Endothelial cell of umbilical vein (primary cell): ENCODE data around the gene EXT2. TPM values are rescaled to one million over a fixed set of nuclear protein-coding genes. Genes with fewer than 3 reads are reported as not detected.

Experiments
- BruUV-seq: library from RNA; stranded (reverse); fragments of 400-500 nt; replicated peaks from 2 replicates; lab custom pipeline; 2021; lab: Mats Ljungman, UMichigan
- CTCF ChIA-PET: fragments of 300-600, 350-600 bp; sonication (Branson Sonifier 250); formaldehyde crosslinking; loops from one replicate; lab custom pipeline; 2021; ENCODE audit warnings: antibody characterized with exemption, inconsistent platforms; lab: Charles Lee
- POLR2A ChIA-PET: fragments of 300-600, 350-600 bp; sonication (Branson Sonifier 250); formaldehyde crosslinking; loops from one replicate; lab custom pipeline; 2021; ENCODE audit warnings: antibody characterized with exemption, inconsistent platforms; lab: Charles Lee
- DNase-seq: peaks from one replicate; pipeline ENCODE4 v3.0.0-alpha.2; 2011; ENCODE audit warnings: low read depth, low spot score
- FAIRE-seq: peaks from 2 replicates; lab custom pipeline; 2011; peaks lifted over from hg19 to GRCh38; lab: Jason Lieb, UNC
- H2AFZ ChIP-seq: 2 replicates; pipeline ENCODE4 v1.6.0; 2012; ENCODE audit warnings: low read depth, low read length, control low read depth, inconsistent platforms
- H3K27ac ChIP-seq: 2 replicates; pipeline ENCODE4 v1.5.1; 2011; ENCODE audit warnings: low read depth, mild to moderate bottlenecking, control low read depth, low read length, moderate library complexity; ENCODE audit not compliant: insufficient read depth
- H3K27me3 ChIP-seq, 2 experiments: 2 replicates each; pipeline versions ENCODE4 v1.6.0 to v1.6.1; 2011; ENCODE audit warnings: low read length in 2 of 2, mixed read lengths in 1 of 2; ENCODE audit not compliant: control insufficient read depth in 2 of 2, insufficient read depth in 2 of 2
- H3K36me3 ChIP-seq, 2 experiments: 2 replicates in 1 of 2; 3 replicates in 1 of 2; pipeline ENCODE4 v1.5.1; 2011; ENCODE audit warnings: low read length in 2 of 2, mild to moderate bottlenecking in 1 of 2, moderate library complexity in 1 of 2; ENCODE audit not compliant: control insufficient read depth in 2 of 2, insufficient read depth in 2 of 2; ENCODE audit errors: extremely low read depth in 1 of 2
- H3K4me1 ChIP-seq: 3 replicates; pipeline ENCODE4 v1.5.1; 2011; ENCODE audit warnings: mild to moderate bottlenecking, low read length; ENCODE audit not compliant: control insufficient read depth, insufficient read depth; ENCODE audit errors: extremely low read depth
- H3K4me2 ChIP-seq: 2 replicates; pipeline ENCODE4 v1.6.1; 2011; ENCODE audit warnings: low read length, control low read depth, mixed read lengths; ENCODE audit not compliant: insufficient read depth
- H3K4me3 ChIP-seq, 3 experiments: fragments of 200-600 bp in 1 of 3; sonication (generic), shearing (Covaris generic) in 1 of 3; replicated peaks in 1 of 3; 2 replicates each; pipeline ENCODE4 v1.5.1; 2011 to 2016; ENCODE audit warnings: control low read depth in 3 of 3, low read length in 3 of 3, mild to moderate bottlenecking in 2 of 3, inconsistent platforms in 1 of 3, low read depth in 1 of 3, moderate library complexity in 1 of 3; ENCODE audit not compliant: insufficient read depth in 1 of 3
- H3K79me2 ChIP-seq: 2 replicates; pipeline ENCODE4 v1.6.0; 2012; ENCODE audit warnings: low read length, inconsistent platforms; ENCODE audit not compliant: control insufficient read depth, insufficient read depth
- H3K9ac ChIP-seq: replicated peaks from 2 replicates; pipeline ENCODE3; 2011; ENCODE audit warnings: low read length, control low read depth; ENCODE audit not compliant: insufficient read depth; ENCODE audit errors: extremely low read depth
- H3K9me1 ChIP-seq: replicated peaks from 3 replicates; pipeline ENCODE4 v1.6.0; 2011; ENCODE audit warnings: mild to moderate bottlenecking, low read length; ENCODE audit not compliant: control insufficient read depth, insufficient read depth; ENCODE audit errors: extremely low read depth
- H3K9me3 ChIP-seq: replicated peaks from 2 replicates; pipeline ENCODE4 v1.5.1; 2012; ENCODE audit warnings: low read length, inconsistent platforms; ENCODE audit not compliant: control insufficient read depth, insufficient read depth
- H4K20me1 ChIP-seq: replicated peaks from 2 replicates; pipeline ENCODE3; 2011; ENCODE audit warnings: mild to moderate bottlenecking, low read length; ENCODE audit not compliant: control insufficient read depth, insufficient read depth; ENCODE audit errors: extremely low read depth
- CTCF ChIP-seq, 2 donors: IDR thresholded peaks; 1 replicate in 1 of 2; 2 replicates in 1 of 2; pipeline ENCODE4 v1.5.1; 2011; ENCODE audit warnings: low read length in 2 of 2, mild to moderate bottlenecking in 2 of 2, moderate library complexity in 2 of 2, control low read depth in 1 of 2, inconsistent platforms in 1 of 2, low read depth in 1 of 2; ENCODE audit not compliant: insufficient read depth in 1 of 2; ENCODE audit errors: extremely low read depth in 1 of 2
- EZH2 ChIP-seq: IDR thresholded peaks from 2 replicates; pipeline ENCODE4 v1.6.1; 2012; ENCODE audit warnings: borderline replicate concordance, low read depth, mild to moderate bottlenecking, moderate library complexity, low read length, inconsistent platforms; ENCODE audit not compliant: severe bottlenecking
- GATA2 ChIP-seq: IDR thresholded peaks from 2 replicates; pipeline ENCODE4 v1.7.0; 2011; ENCODE audit warnings: low read depth, mild to moderate bottlenecking, moderate library complexity, mixed read lengths, low read length; ENCODE audit not compliant: insufficient read length, insufficient read depth
- JUN ChIP-seq: IDR thresholded peaks from 2 replicates; pipeline ENCODE4 v1.6.1; 2011; ENCODE audit warnings: borderline replicate concordance, low read depth; ENCODE audit not compliant: insufficient read length, insufficient read depth
- MAX ChIP-seq: IDR thresholded peaks from 2 replicates; pipeline ENCODE4 v1.6.1; 2011; ENCODE audit not compliant: insufficient read depth, insufficient read length
- MYC ChIP-seq: IDR thresholded peaks from one replicate; pipeline ENCODE4 v1.6.1; 2011; ENCODE audit warnings: mild to moderate bottlenecking, low read depth, low read length
- POLR2AphosphoS5 ChIP-seq: IDR thresholded peaks from 2 replicates; pipeline ENCODE4 v1.6.1; 2012; ENCODE audit warnings: low read depth, mild to moderate bottlenecking, control low read depth, low read length, moderate library complexity; ENCODE audit not compliant: insufficient read depth
- dilution Hi-C: fragments of 300-500 bp; cut with MboI; formaldehyde crosslinking; loops from one replicate; pipeline ENCODE4 v1.15.0; 2019; ENCODE audit warnings: low sequenced_read_pairs; ENCODE audit not compliant: extremely low pct_ligation_motif_present
- intact Hi-C: fragments of 100-400 bp; cut with micrococcal nuclease; formaldehyde crosslinking; loops from one replicate; pipeline ENCODE4 v1.10.0; 2022
- polyA plus RNA-seq, 4 experiments: library from polyadenylated mRNA; depleted of rRNA in 3 of 4; stranded (reverse) in 3 of 4; unstranded in 1 of 4; fragments of >200 nt; gene quantifications; 2 replicates each; pipeline versions ENCODE4 v1.2.1 to v1.2.3, GENCODE V29; 2011 to 2012; ENCODE audit warnings: missing spikeins in 1 of 4
- total RNA-seq: library from RNA; stranded (reverse); gene quantifications from 2 replicates; pipeline ENCODE4 v1.2.3, GENCODE V29; 2021

The EXT2 gene
- total and polyA plus RNA-seq, 2 donors (not counting 3 experiments of a cell fraction or from before 2014, with no cell fraction given): 50.9 to 60.3 TPM

- Histone ChIP-seq H3K4me1 (no peaks in the 10 kb centered on the region), H3K9me3 (no peaks in the 10 kb centered on the region), H4K20me1 (no peaks in the 10 kb centered on the region), H3K4me2 (no peak overlapping the region), H2AFZ (no peak overlapping the region), H3K27me3 (no peaks in the 10 kb centered on the region), H3K4me3 (no peak overlapping the region), H3K9ac (no peak overlapping the region), H3K9me1 (no peaks in the 10 kb centered on the region), H3K79me2 (no peaks in the 10 kb centered on the region), H3K27ac (no peak overlapping the region), H3K36me3 (no peaks in the 10 kb centered on the region)
- DNase-seq (no peak), FAIRE-seq (no peak)
- intact Hi-C loops (no loop called here), dilution Hi-C loops (no loop called here)
- no TSS peak for BruUV-seq
- ChIA-PET POLR2A (no interaction called here), CTCF (no interaction called here)
- no peak for TF ChIP-seq GATA2
- no peak for TF ChIP-seq POLR2AphosphoS5
- TF ChIP-seq JUN: no peak
- no peak for TF ChIP-seq MYC
- TF ChIP-seq MAX: no peak
Observed at GRCh38 chr11:44213148-44213547, 117.7 kb downstream of the EXT2 start.

DNA sequence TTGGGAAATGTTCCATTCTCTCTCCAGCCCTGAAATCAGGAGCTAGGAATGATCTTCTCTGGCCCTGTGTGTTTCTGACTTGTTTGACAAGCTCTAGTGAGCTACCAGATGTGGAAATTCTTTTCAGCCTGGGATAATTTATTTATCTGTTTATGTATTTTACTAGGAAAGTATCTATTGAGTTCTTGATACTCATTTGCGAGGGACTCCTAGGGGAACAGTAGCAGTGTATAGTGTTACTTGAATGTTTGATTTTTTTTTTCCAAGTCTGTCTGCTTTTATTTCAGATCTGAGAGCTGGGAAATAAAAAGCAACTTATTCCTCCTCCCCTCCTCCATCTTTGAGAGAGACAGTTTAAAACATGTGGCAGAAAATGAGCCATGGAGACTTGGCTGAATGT, 122.0 kb downstream of the EXT2 start:
- Histone ChIP-seq H3K27me3 (no peaks in the 10 kb centered on the region), H2AFZ (no peak overlapping the region), H3K27ac (no peak overlapping the region), H3K36me3 (no peaks in the 10 kb centered on the region), H3K9me3 (no peaks in the 10 kb centered on the region), H3K4me2 (no peak overlapping the region), H3K9me1 (no peaks in the 10 kb centered on the region), H3K9ac (no peak overlapping the region), H3K4me3 (no peak overlapping the region), H3K4me1 (no peaks in the 10 kb centered on the region), H3K79me2 (no peaks in the 10 kb centered on the region), H4K20me1 (no peaks in the 10 kb centered on the region)
- TF ChIP-seq GATA2 (no peak), EZH2 (no peak), MYC (no peak), MAX (no peak), JUN (no peak), CTCF (IDR thresholded peaks at IDR 0.05; ENCODE audit: extremely low read depth in 1 of 2, insufficient read depth in 1 of 2, low read depth in 1 of 2, low read length in 2 of 2) (no peak)
- BruUV-seq: no TSS peak
- no peak for DNase-seq
- CTCF ChIA-PET: interaction anchor here (0.9 to 1.4 kb wide), 2 partner anchors 18 to 32 kb away, joined by 3 read pairs; no protein-coding TSS in a partner anchor
- FAIRE-seq: no peak
- dilution Hi-C loops: no loop called here
- POLR2A ChIA-PET: interaction anchor here (0.6 kb wide), 1 partner anchor 40 kb away, joined by 3 read pairs; no protein-coding TSS in a partner anchor
- intact Hi-C loops: no loop called here
